Upper lobe of left lung (tissue), 6 donors: ENCODE data around the gene HIVEP3. TPM values are rescaled to one million over a fixed set of nuclear protein-coding genes. Genes with fewer than 3 reads are reported as not detected.

Experiments
- ATAC-seq, 2 donors: fragments of 200-7000 bp; cut with Tn5 transposase; one replicate each; pipeline ENCODE4 v1.9.1; 2022; ENCODE audit warnings: mild to moderate bottlenecking in 2 of 2, moderate library complexity in 2 of 2; ENCODE audit not compliant: low FRiP score in 2 of 2
- DNase-seq, 2 donors: peaks; one replicate each; pipeline ENCODE4 v3.0.0-alpha.2; 2019 to 2020
- H3K27ac ChIP-seq, 4 donors: fragments of 200-600 bp; sonication (generic); one replicate each; pipeline ENCODE4 v1.5.1; 2016 to 2019
- H3K27me3 ChIP-seq, 4 donors: fragments of 200-600 bp; sonication (generic); one replicate each; pipeline ENCODE4 v1.5.1; 2017 to 2019
- H3K36me3 ChIP-seq, 4 donors: fragments of 200-600 bp; sonication (generic); one replicate each; pipeline ENCODE4 v1.5.1; 2016 to 2019
- H3K4me1 ChIP-seq, 4 donors: fragments of 200-600 bp; sonication (generic); one replicate each; pipeline ENCODE4 v1.5.1; 2018 to 2019
- H3K4me3 ChIP-seq, 4 donors: fragments of 200-600 bp; sonication (generic); one replicate each; pipeline ENCODE4 v1.5.1; 2017 to 2019; ENCODE audit warnings: mild to moderate bottlenecking in 2 of 4, moderate library complexity in 1 of 4
- H3K9me3 ChIP-seq, 4 donors: fragments of 200-600 bp; sonication (generic); one replicate each; pipeline ENCODE4 v1.5.1; 2018 to 2019
- EP300 ChIP-seq, 4 donors: sonication (generic); formaldehyde crosslinking; IDR thresholded peaks; one replicate each; pipeline ENCODE4 v1.5.1; 2017; ENCODE audit warnings: antibody characterized with exemption in 4 of 4, control low read depth in 2 of 4
- POLR2A ChIP-seq, 4 donors: fragments of 450-650 bp; IDR thresholded peaks; one replicate each; pipeline ENCODE4 v1.5.1; 2016 to 2017; ENCODE audit warnings: antibody characterized with exemption in 4 of 4, mild to moderate bottlenecking in 2 of 4
- POLR2AphosphoS5 ChIP-seq, 2 donors: sonication (generic); formaldehyde crosslinking; IDR thresholded peaks; one replicate each; pipeline ENCODE4 v1.5.1; 2017; ENCODE audit warnings: antibody characterized with exemption in 2 of 2
- WGBS, 2 donors: methylation state at CpG; one replicate each; pipeline ENCODE4 v1.1.5; 2017 to 2018; 5-methylcytosine and 5-hydroxymethylcytosine counted together
- total RNA-seq, 6 donors: library from RNA; depleted of rRNA in 4 of 6; stranded (reverse); fragments of >200 nt in 4 of 6; gene quantifications; one replicate each; pipeline versions ENCODE4 v1.1.0 to v1.2.1, GENCODE V29; 2016 to 2021
- TF ChIP-seq, protein P1 (sequence below), 6 experiments: fragments of 450-650 bp in 4 of 6; fragments of 200-600 bp in 2 of 6; sonication (generic) in 2 of 6; IDR thresholded peaks; one replicate each; pipeline ENCODE4 v1.5.1; 2016 to 2019; ENCODE audit warnings: antibody characterized with exemption in 6 of 6
- donor health status: DM: no; HTN: no; CAD: no; lungs with moderate emphysema.
- donor health status: DM: no; HTN: yes; CAD: no; lungs with severe emphysema.

The HIVEP3 gene
- total RNA-seq, 6 donors from 2014 or later: 9.7 to 23.0 (median 11.6) TPM

- ATAC-seq (no peak), DNase-seq (no peak)
Measured at GRCh38 chr1:41936107-41936506, 17.4 kb upstream of the HIVEP3 start.

GRCh38 chr1:41935226-41935625 lies 16.5 kb upstream of the HIVEP3 start:
- Histone ChIP-seq H3K4me1 (no peaks in the 10 kb centered on the region), H3K4me3 (no peak overlapping the region), H3K36me3 (no peaks in the 10 kb centered on the region), H3K9me3 (no peaks in the 10 kb centered on the region), H3K27me3 (no peaks in the 10 kb centered on the region), H3K27ac (no peak overlapping the region)
- ATAC-seq (no peak), DNase-seq (no peak)
- 71 to 82% methylated on average over 1 of the region's 1 CpG for WGBS, 2 donors
- TF ChIP-seq POLR2AphosphoS5 (IDR thresholded peaks at IDR 0.05): no peak
- no peak for TF ChIP-seq EP300 (IDR thresholded peaks at IDR 0.05)
- TF ChIP-seq, protein P1, sequence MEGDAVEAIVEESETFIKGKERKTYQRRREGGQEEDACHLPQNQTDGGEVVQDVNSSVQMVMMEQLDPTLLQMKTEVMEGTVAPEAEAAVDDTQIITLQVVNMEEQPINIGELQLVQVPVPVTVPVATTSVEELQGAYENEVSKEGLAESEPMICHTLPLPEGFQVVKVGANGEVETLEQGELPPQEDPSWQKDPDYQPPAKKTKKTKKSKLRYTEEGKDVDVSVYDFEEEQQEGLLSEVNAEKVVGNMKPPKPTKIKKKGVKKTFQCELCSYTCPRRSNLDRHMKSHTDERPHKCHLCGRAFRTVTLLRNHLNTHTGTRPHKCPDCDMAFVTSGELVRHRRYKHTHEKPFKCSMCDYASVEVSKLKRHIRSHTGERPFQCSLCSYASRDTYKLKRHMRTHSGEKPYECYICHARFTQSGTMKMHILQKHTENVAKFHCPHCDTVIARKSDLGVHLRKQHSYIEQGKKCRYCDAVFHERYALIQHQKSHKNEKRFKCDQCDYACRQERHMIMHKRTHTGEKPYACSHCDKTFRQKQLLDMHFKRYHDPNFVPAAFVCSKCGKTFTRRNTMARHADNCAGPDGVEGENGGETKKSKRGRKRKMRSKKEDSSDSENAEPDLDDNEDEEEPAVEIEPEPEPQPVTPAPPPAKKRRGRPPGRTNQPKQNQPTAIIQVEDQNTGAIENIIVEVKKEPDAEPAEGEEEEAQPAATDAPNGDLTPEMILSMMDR (IDR thresholded peaks at IDR 0.05): no peak

More at GRCh38 chr1:41936107-41936506, 17.4 kb upstream of the HIVEP3 start:
- H3K27ac ChIP-seq: no peak overlapping the region
- H3K27me3 ChIP-seq: no peaks in the 10 kb centered on the region
- no peaks in the 10 kb centered on the region for H3K9me3 ChIP-seq
- H3K4me1 ChIP-seq: no peaks in the 10 kb centered on the region
- H3K4me3 ChIP-seq: no peak overlapping the region
- H3K36me3 ChIP-seq: no peaks in the 10 kb centered on the region
- TF ChIP-seq EP300 (IDR thresholded peaks at IDR 0.05) (no peak), POLR2A (IDR thresholded peaks at IDR 0.05) (no peak), POLR2AphosphoS5 (IDR thresholded peaks at IDR 0.05) (no peak)
- TF ChIP-seq, protein P1 (IDR thresholded peaks at IDR 0.05): no peak
- WGBS, 2 donors: 54 to 77% methylated on average over 2 of the region's 2 CpGs

- no peak overlapping the region for H3K27ac ChIP-seq
- H3K4me1 ChIP-seq: no peaks in the 10 kb centered on the region
- no peak overlapping the region for H3K4me3 ChIP-seq
- ATAC-seq (no peak), DNase-seq (no peak)
- no peaks in the 10 kb centered on the region for H3K27me3 ChIP-seq
- H3K36me3 ChIP-seq: no peaks in the 10 kb centered on the region
- 88 to 90% methylated on average over 1 of the region's 1 CpG for WGBS, 2 donors
- no peaks in the 10 kb centered on the region for H3K9me3 ChIP-seq
- TF ChIP-seq, protein P1 (IDR thresholded peaks at IDR 0.05): no peak
- no peak for TF ChIP-seq POLR2A (IDR thresholded peaks at IDR 0.05)
- no peak for TF ChIP-seq EP300 (IDR thresholded peaks at IDR 0.05)
- no peak for TF ChIP-seq POLR2AphosphoS5 (IDR thresholded peaks at IDR 0.05)
Measured at GRCh38 chr1:41933106-41933505, 14.4 kb upstream of the HIVEP3 start.

DNA sequence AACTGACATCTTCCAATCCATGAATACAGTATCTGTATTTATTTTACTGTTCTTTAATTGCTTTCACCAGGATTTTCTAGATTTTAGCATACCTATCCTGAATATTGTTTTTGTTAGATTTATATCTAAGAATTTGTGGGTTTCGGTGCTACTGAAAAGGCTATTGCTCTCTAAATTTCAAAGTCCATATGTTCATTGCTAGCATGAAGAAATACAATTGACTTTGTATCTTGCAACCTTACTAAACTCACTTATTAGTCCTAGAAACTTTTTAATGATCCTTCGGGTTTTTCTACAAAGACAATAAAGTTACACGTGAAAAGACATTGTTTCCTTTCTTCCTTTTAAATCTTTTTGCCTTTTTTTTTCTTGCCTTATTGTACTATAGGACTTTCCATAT lies 12.9 kb upstream of the HIVEP3 start:
- TF ChIP-seq POLR2AphosphoS5 (IDR thresholded peaks at IDR 0.05) (no peak), POLR2A (IDR thresholded peaks at IDR 0.05) (no peak), EP300 (IDR thresholded peaks at IDR 0.05) (no peak)
- TF ChIP-seq, protein P1 (IDR thresholded peaks at IDR 0.05): no peak
- H3K4me1 ChIP-seq: no peaks in the 10 kb centered on the region
- ATAC-seq: no peak
- 88 to 91% methylated on average over 3 of the region's 3 CpGs for whole genome bisulfite sequencing, 2 donors
- H3K9me3 ChIP-seq: no peaks in the 10 kb centered on the region
- H3K36me3 ChIP-seq: no peaks in the 10 kb centered on the region
- no peaks in the 10 kb centered on the region for H3K27me3 ChIP-seq
- H3K27ac ChIP-seq: no peak overlapping the region
- no peak for DNase-seq
- no peak overlapping the region for H3K4me3 ChIP-seq

DNA sequence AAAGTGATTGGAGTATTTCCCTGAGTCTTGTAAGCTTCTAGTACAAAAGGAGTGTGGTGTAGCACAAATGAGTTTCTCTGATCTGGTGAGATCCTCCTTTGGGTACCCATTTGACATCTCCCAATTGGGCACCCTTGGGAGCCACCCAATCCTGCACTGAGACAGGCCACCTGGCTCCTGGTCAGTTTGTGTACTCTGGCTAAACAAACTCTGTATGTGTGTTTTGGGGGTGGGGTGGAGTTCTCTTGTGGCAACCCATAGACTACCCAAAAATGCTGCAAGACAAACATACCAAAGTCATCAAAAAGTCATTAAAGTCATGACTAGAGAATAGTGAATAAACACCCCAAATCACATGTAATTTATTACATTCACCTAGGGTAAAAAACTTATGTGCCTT lies 8.4 kb upstream of the HIVEP3 start:
- H3K4me1 ChIP-seq: no peaks in the 10 kb centered on the region
- no peaks in the 10 kb centered on the region for H3K9me3 ChIP-seq
- ATAC-seq: no peak
- no peak for DNase-seq
- no peak for TF ChIP-seq POLR2A (IDR thresholded peaks at IDR 0.05)
- no peaks in the 10 kb centered on the region for H3K36me3 ChIP-seq
- H3K27me3 ChIP-seq: no peaks in the 10 kb centered on the region
- H3K4me3 ChIP-seq: no peak overlapping the region
- no peak overlapping the region for H3K27ac ChIP-seq
